HEK293 (cell line): ENCODE measurements around the gene RBMS3.

ENCODE experiments used
- CTCF ChIA-PET: fragments of 350-600 bp; formaldehyde crosslinking; extraction: SDS; loops from one replicate; lab custom pipeline; 2021; ENCODE audit warnings: antibody characterized with exemption; lab: Yijun Ruan, JAX
- POLR2A ChIA-PET: fragments of 300-600 bp; formaldehyde crosslinking; extraction: SDS; loops from one replicate; lab custom pipeline; 2020; ENCODE audit warnings: antibody characterized with exemption, inconsistent platforms; lab: Yijun Ruan, JAX
- H3K27ac ChIP-seq: fragments of 200-500 bp; sonication (Bioruptor generic); 2 replicates; pipeline ENCODE4 v1.5.1; 2014; ENCODE audit warnings: low read depth, low read length, control low read depth, inconsistent platforms; ENCODE audit errors: extremely low read depth
- H3K36me3 ChIP-seq, 2 experiments: fragments of 200-500 bp in 1 of 2; sonication (Bioruptor generic) in 1 of 2; 1 replicate in 1 of 2; 2 replicates in 1 of 2; pipeline ENCODE4 v1.5.1; 2014 to 2017; ENCODE audit warnings: inconsistent platforms in 2 of 2, low read length in 2 of 2; ENCODE audit not compliant: control insufficient read depth in 2 of 2, insufficient read depth in 1 of 2
- H3K4me1 ChIP-seq: fragments of 200-500 bp; sonication (Bioruptor generic); 2 replicates; pipeline ENCODE4 v1.5.1; 2014; ENCODE audit warnings: mild to moderate bottlenecking, low read length, inconsistent platforms; ENCODE audit not compliant: control insufficient read depth, insufficient read depth
- H3K4me3 ChIP-seq: 2 replicates; pipeline ENCODE4 v1.5.1; 2011; ENCODE audit warnings: low read depth, mild to moderate bottlenecking, control low read depth, low read length, moderate library complexity
- H3K9me3 ChIP-seq: fragments of 200-500 bp; sonication (Bioruptor generic); 2 replicates; pipeline ENCODE4 v1.5.1; 2014; ENCODE audit warnings: low read depth, low read length, inconsistent platforms; ENCODE audit not compliant: control insufficient read depth, insufficient read depth
- KLF10 ChIP-seq: fragments of 450-650 bp; IDR thresholded peaks from 2 replicates; pipeline ENCODE4 v1.5.1; 2018; ENCODE audit warnings: missing biosample characterization, mild to moderate bottlenecking, missing genetic modification characterization
- SCRT1 ChIP-seq: fragments of 450-650 bp; formaldehyde crosslinking; IDR thresholded peaks from 2 replicates; pipeline ENCODE4 v1.5.1; 2016; ENCODE audit warnings: missing biosample characterization, missing genetic modification characterization, borderline replicate concordance
- WT1 ChIP-seq: fragments of 450-650 bp; formaldehyde crosslinking; IDR thresholded peaks from 2 replicates; pipeline ENCODE4 v1.5.1; 2016; ENCODE audit warnings: missing biosample characterization, missing genetic modification characterization
- ZBTB1 ChIP-seq: fragments of 450-650 bp; formaldehyde crosslinking; IDR thresholded peaks from 2 replicates; pipeline ENCODE4 v1.5.1; 2016; ENCODE audit warnings: missing biosample characterization, missing genetic modification characterization
- ZBTB26 ChIP-seq: fragments of 450-650 bp; formaldehyde crosslinking; optimal IDR thresholded peaks from 2 replicates; pipeline ENCODE3; 2016; ENCODE audit warnings: missing biosample characterization, mild to moderate bottlenecking, missing genetic modification characterization
- ZNF121 ChIP-seq: fragments of 450-650 bp; formaldehyde crosslinking; IDR thresholded peaks from 2 replicates; pipeline ENCODE4 v1.5.1; 2016; ENCODE audit warnings: missing biosample characterization, missing genetic modification characterization
- ZNF132 ChIP-seq: fragments of 450-650 bp; formaldehyde crosslinking; IDR thresholded peaks from 2 replicates; pipeline ENCODE4 v1.5.1; 2017; ENCODE audit warnings: missing biosample characterization, missing genetic modification characterization, borderline replicate concordance
- ZNF140 ChIP-seq: fragments of 450-650 bp; formaldehyde crosslinking; IDR thresholded peaks from 2 replicates; pipeline ENCODE4 v1.5.1; 2016; ENCODE audit warnings: missing biosample characterization, missing genetic modification characterization
- ZNF157 ChIP-seq: fragments of 450-650 bp; formaldehyde crosslinking; IDR thresholded peaks from 2 replicates; pipeline ENCODE4 v1.5.1; 2016; ENCODE audit warnings: missing biosample characterization, missing genetic modification characterization
- ZNF174 ChIP-seq: fragments of 450-650 bp; formaldehyde crosslinking; IDR thresholded peaks from 2 replicates; pipeline ENCODE4 v1.5.0; 2017; ENCODE audit warnings: missing biosample characterization, mild to moderate bottlenecking, missing genetic modification characterization
- ZNF274 ChIP-seq, 2 experiments: fragments of 200-500 bp in 1 of 2; fragments of 450-650 bp in 1 of 2; sonication (Bioruptor generic) in 1 of 2; formaldehyde crosslinking in 1 of 2; IDR thresholded peaks; 2 replicates each; pipeline versions ENCODE4 v1.5.1 to v1.6.1; 2014 to 2016; ENCODE audit warnings: borderline replicate concordance in 1 of 2, inconsistent platforms in 1 of 2, low read length in 1 of 2, missing biosample characterization in 1 of 2, missing genetic modification characterization in 1 of 2
- ZNF518A ChIP-seq: fragments of 450-650 bp; formaldehyde crosslinking; conservative IDR thresholded peaks from 2 replicates; pipeline ENCODE4 v1.5.1; 2016; ENCODE audit warnings: low read depth, missing biosample characterization, missing genetic modification characterization
- ZNF521 ChIP-seq: fragments of 450-650 bp; formaldehyde crosslinking; IDR thresholded peaks from 2 replicates; pipeline ENCODE4 v1.5.1; 2017; ENCODE audit warnings: missing biosample characterization, mild to moderate bottlenecking, missing genetic modification characterization
- ZNF555 ChIP-seq: fragments of 450-650 bp; formaldehyde crosslinking; conservative IDR thresholded peaks from 2 replicates; pipeline ENCODE4 v1.5.1; 2017; ENCODE audit warnings: missing biosample characterization, mild to moderate bottlenecking, missing genetic modification characterization, inconsistent platforms
- ZNF639 ChIP-seq: fragments of 450-650 bp; formaldehyde crosslinking; IDR thresholded peaks from 2 replicates; pipeline ENCODE4 v1.5.1; 2016; ENCODE audit warnings: missing biosample characterization, missing genetic modification characterization
- ZNF785 ChIP-seq: fragments of 450-650 bp; formaldehyde crosslinking; IDR thresholded peaks from 2 replicates; pipeline ENCODE4 v1.5.1; 2016; ENCODE audit warnings: missing biosample characterization, missing genetic modification characterization
- ZSCAN16 ChIP-seq: fragments of 450-650 bp; formaldehyde crosslinking; IDR thresholded peaks from 2 replicates; pipeline ENCODE4 v1.5.1; 2016; ENCODE audit warnings: missing biosample characterization, missing genetic modification characterization
- ZSCAN18 ChIP-seq: fragments of 450-650 bp; formaldehyde crosslinking; IDR thresholded peaks from 2 replicates; pipeline ENCODE4 v1.5.1; 2016; ENCODE audit warnings: missing biosample characterization, missing genetic modification characterization

The RBMS3 gene

GRCh38 chr3:29952431-29952830, 671.6 kb downstream of the RBMS3 start (continued):
- TF ChIP-seq ZNF518A (no peak), ZNF639 (no peak), ZNF274 (IDR thresholded peaks at IDR 0.05; ENCODE audit: low read length) (no peak), ZNF274 (tag by site-specific recombination; IDR thresholded peaks at IDR 0.05; ENCODE audit: borderline replicate concordance) (no peak), ZNF521 (tag by site-specific recombination) (no peak), ZNF174 (tag by site-specific recombination) (no peak), ZNF157 (tag by site-specific recombination) (no peak), ZSCAN18 (no peak), ZNF555 (no peak), ZBTB1 (tag by site-specific recombination) (no peak)

GRCh38 chr3:29955413-29955812, 674.5 kb downstream of the RBMS3 start:
- TF ChIP-seq ZNF121 (tag by site-specific recombination) (no peak), ZBTB26 (tag by site-specific recombination) (no peak), ZNF132 (tag by site-specific recombination) (no peak), ZSCAN16 (tag by site-specific recombination) (no peak), ZNF785 (tag by site-specific recombination) (no peak), SCRT1 (tag by site-specific recombination) (no peak), ZNF140 (tag by site-specific recombination) (no peak), WT1 (tag by site-specific recombination) (no peak), KLF10 (tag by site-specific recombination) (no peak)
- TF ChIP-seq, all 188 proteins: peak for 0

More at GRCh38 chr3:29955413-29955812, 674.5 kb downstream of the RBMS3 start:
- ChIA-PET POLR2A (no interaction called here), CTCF (no interaction called here)
- Histone ChIP-seq H3K9me3 (no peaks in the 10 kb centered on the region), H3K4me1 (no peaks in the 10 kb centered on the region), H3K4me3 (no peak overlapping the region), H3K36me3 (no peaks in the 10 kb centered on the region), H3K27ac (no peak overlapping the region)
